Ishikawa (cell line): ENCODE data around the gene CD47.

Experiments used
- CEBPB ChIP-seq: IDR thresholded peaks from 2 replicates; pipeline ENCODE4 v1.6.1; 2012
- CREB1 ChIP-seq: IDR thresholded peaks from 2 replicates; pipeline ENCODE4 v1.6.1; 2012; ENCODE audit warnings: low read depth
- EGR1 ChIP-seq: IDR thresholded peaks from 2 replicates; pipeline ENCODE4 v1.6.1; 2012
- EP300 ChIP-seq: IDR thresholded peaks from 2 replicates; pipeline ENCODE4 v1.6.1; 2012; ENCODE audit warnings: borderline replicate concordance
- FOXM1 ChIP-seq: IDR thresholded peaks from 2 replicates; pipeline ENCODE4 v1.6.1; 2012; ENCODE audit warnings: low read depth, borderline replicate concordance
- NFIC ChIP-seq: IDR thresholded peaks from 2 replicates; pipeline ENCODE4 v1.6.1; 2012
- RAD21 ChIP-seq: IDR thresholded peaks from 2 replicates; pipeline ENCODE4 v1.6.1; 2012; ENCODE audit warnings: low read depth
- TAF1 ChIP-seq: IDR thresholded peaks from 2 replicates; pipeline ENCODE4 v1.6.1; 2012; ENCODE audit warnings: low read depth, mild to moderate bottlenecking
- TCF12 ChIP-seq: IDR thresholded peaks from 2 replicates; pipeline ENCODE4 v1.6.1; 2012; ENCODE audit warnings: low read depth
- YY1 ChIP-seq: IDR thresholded peaks from 2 replicates; pipeline ENCODE4 v1.6.1; 2012; ENCODE audit warnings: low read depth
- ZBTB7A ChIP-seq: IDR thresholded peaks from 2 replicates; pipeline ENCODE4 v1.6.1; 2012; ENCODE audit warnings: low read depth
- TF ChIP-seq, protein P1 (sequence below): IDR thresholded peaks from 2 replicates; pipeline ENCODE4 v1.6.1; 2012
- TF ChIP-seq, protein P2 (sequence below): IDR thresholded peaks from 2 replicates; pipeline ENCODE4 v1.6.1; 2012; ENCODE audit warnings: low read depth, mild to moderate bottlenecking
- TF ChIP-seq, protein P3 (sequence below): IDR thresholded peaks from 2 replicates; pipeline ENCODE4 v1.6.1; 2012

DNA sequence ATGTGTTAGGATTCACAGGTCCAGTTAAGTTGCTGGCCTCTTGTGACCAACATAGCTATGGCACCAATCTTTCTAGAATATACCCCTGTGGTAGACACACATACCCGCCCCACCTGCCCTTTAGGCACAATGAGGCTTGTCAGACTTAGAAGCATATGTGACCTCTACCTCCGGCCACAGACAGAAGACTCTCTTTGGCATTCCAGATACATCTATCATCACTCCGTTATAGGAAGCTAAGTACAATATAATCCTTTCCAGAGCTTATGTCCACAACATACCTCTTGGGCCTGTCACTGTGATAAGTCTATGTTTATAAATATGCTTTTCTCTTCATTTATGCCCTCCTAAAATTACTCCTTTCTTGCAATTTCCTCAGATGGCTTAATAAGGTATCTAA is 39.8 kb downstream of the CD47 start:
- TF ChIP-seq CEBPB = no peak
- no peak for TF ChIP-seq EP300
- TF ChIP-seq RAD21 = no peak
- TF ChIP-seq, protein P1, sequence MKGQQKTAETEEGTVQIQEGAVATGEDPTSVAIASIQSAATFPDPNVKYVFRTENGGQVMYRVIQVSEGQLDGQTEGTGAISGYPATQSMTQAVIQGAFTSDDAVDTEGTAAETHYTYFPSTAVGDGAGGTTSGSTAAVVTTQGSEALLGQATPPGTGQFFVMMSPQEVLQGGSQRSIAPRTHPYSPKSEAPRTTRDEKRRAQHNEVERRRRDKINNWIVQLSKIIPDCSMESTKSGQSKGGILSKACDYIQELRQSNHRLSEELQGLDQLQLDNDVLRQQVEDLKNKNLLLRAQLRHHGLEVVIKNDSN = no peak
- TF ChIP-seq, protein P2, sequence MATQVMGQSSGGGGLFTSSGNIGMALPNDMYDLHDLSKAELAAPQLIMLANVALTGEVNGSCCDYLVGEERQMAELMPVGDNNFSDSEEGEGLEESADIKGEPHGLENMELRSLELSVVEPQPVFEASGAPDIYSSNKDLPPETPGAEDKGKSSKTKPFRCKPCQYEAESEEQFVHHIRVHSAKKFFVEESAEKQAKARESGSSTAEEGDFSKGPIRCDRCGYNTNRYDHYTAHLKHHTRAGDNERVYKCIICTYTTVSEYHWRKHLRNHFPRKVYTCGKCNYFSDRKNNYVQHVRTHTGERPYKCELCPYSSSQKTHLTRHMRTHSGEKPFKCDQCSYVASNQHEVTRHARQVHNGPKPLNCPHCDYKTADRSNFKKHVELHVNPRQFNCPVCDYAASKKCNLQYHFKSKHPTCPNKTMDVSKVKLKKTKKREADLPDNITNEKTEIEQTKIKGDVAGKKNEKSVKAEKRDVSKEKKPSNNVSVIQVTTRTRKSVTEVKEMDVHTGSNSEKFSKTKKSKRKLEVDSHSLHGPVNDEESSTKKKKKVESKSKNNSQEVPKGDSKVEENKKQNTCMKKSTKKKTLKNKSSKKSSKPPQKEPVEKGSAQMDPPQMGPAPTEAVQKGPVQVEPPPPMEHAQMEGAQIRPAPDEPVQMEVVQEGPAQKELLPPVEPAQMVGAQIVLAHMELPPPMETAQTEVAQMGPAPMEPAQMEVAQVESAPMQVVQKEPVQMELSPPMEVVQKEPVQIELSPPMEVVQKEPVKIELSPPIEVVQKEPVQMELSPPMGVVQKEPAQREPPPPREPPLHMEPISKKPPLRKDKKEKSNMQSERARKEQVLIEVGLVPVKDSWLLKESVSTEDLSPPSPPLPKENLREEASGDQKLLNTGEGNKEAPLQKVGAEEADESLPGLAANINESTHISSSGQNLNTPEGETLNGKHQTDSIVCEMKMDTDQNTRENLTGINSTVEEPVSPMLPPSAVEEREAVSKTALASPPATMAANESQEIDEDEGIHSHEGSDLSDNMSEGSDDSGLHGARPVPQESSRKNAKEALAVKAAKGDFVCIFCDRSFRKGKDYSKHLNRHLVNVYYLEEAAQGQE = no peak
- no peak for TF ChIP-seq YY1
- TF ChIP-seq NFIC = no peak
- TF ChIP-seq CREB1 = no peak
- TF ChIP-seq, protein P3, sequence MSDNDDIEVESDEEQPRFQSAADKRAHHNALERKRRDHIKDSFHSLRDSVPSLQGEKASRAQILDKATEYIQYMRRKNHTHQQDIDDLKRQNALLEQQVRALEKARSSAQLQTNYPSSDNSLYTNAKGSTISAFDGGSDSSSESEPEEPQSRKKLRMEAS = no peak
- no peak for TF ChIP-seq TCF12
- no peak for TF ChIP-seq TAF1
- no peak for TF ChIP-seq EGR1
- TF ChIP-seq FOXM1 = no peak
- TF ChIP-seq ZBTB7A = no peak
